IMR-90 (cell line): ENCODE data around the gene UBE2S. TPM values are rescaled to one million over a fixed set of nuclear protein-coding genes. Genes with fewer than 3 reads are reported as not detected.

Experiments
- ATAC-seq: fragments of 200-7000 bp; cut with Tn5 transposase; 2 replicates; pipeline ENCODE4 v1.9.1; 2020; ENCODE audit warnings: low read depth, mild to moderate bottlenecking, moderate library complexity
- BruUV-seq: library from RNA; stranded (reverse); fragments of 400-500 nt; replicated peaks from 2 replicates; lab custom pipeline; 2021; lab: Mats Ljungman, UMichigan
- CTCF ChIA-PET: fragments of 300-600 bp; formaldehyde crosslinking; extraction: SDS; loops from one replicate; lab custom pipeline; 2021; ENCODE audit warnings: antibody characterized with exemption; lab: Yijun Ruan, JAX
- POLR2A ChIA-PET: fragments of 300-600 bp; sonication (Branson Sonifier 250); formaldehyde crosslinking; loops from one replicate; lab custom pipeline; 2022; ENCODE audit warnings: antibody characterized with exemption; ENCODE audit not compliant: unreplicated experiment; lab: Charles Lee
- DNase-seq: peaks from one replicate; pipeline ENCODE4 v3.0.0; 2013
- H2AFZ ChIP-seq: replicated peaks from 2 replicates; pipeline ENCODE3; 2013; ENCODE audit warnings: low read length, mild to moderate bottlenecking; ENCODE audit not compliant: poor library complexity
- H2AK5ac ChIP-seq: 2 replicates; pipeline ENCODE4 v1.6.1; 2013; ENCODE audit warnings: low read depth, low read length, inconsistent platforms
- H2AK9ac ChIP-seq: replicated peaks from 2 replicates; pipeline ENCODE3; 2013; ENCODE audit warnings: mild to moderate bottlenecking, low read depth, low read length, moderate library complexity; ENCODE audit not compliant: poor library complexity
- H2BK120ac ChIP-seq: 2 replicates; pipeline ENCODE4 v1.6.1; 2013; ENCODE audit warnings: low read depth, low read length, inconsistent platforms
- H2BK15ac ChIP-seq: 3 replicates; pipeline ENCODE4 v1.6.1; 2013; ENCODE audit warnings: low read depth, low read length, inconsistent platforms
- H2BK20ac ChIP-seq: 2 replicates; pipeline ENCODE4 v1.6.1; 2013; ENCODE audit warnings: low read depth, mild to moderate bottlenecking, inconsistent platforms, low read length, moderate library complexity
- H2BK5ac ChIP-seq: 2 replicates; pipeline ENCODE4 v1.6.1; 2013; ENCODE audit warnings: mild to moderate bottlenecking, low read depth, low read length, inconsistent platforms; ENCODE audit not compliant: poor library complexity, severe bottlenecking
- H3K14ac ChIP-seq: replicated peaks from 2 replicates; pipeline ENCODE4 v1.6.1; 2013; ENCODE audit warnings: low read depth, low read length, inconsistent platforms
- H3K18ac ChIP-seq: 2 replicates; pipeline ENCODE4 v1.6.1; 2013; ENCODE audit warnings: low read depth, low read length, control low read depth
- H3K23ac ChIP-seq: 2 replicates; pipeline ENCODE4 v1.6.1; 2013; ENCODE audit warnings: low read depth, low read length, inconsistent platforms
- H3K27ac ChIP-seq: 2 replicates; pipeline ENCODE4 v1.5.1; 2013; ENCODE audit warnings: mild to moderate bottlenecking, control low read depth, low read length; ENCODE audit not compliant: insufficient read depth
- H3K27me3 ChIP-seq: 2 replicates; pipeline ENCODE4 v1.6.1; 2013; ENCODE audit warnings: low read length; ENCODE audit not compliant: control insufficient read depth, insufficient read depth
- H3K36me3 ChIP-seq: 2 replicates; pipeline ENCODE4 v1.6.1; 2013; ENCODE audit warnings: low read length, mixed read lengths; ENCODE audit not compliant: control insufficient read depth, insufficient read depth
- H3K4ac ChIP-seq: 2 replicates; pipeline ENCODE4 v1.6.1; 2013; ENCODE audit warnings: low read depth, low read length, inconsistent platforms
- H3K4me1 ChIP-seq: 2 replicates; pipeline ENCODE4 v1.6.1; 2013; ENCODE audit warnings: low read length, mixed read lengths; ENCODE audit not compliant: control insufficient read depth, insufficient read depth
- H3K4me2 ChIP-seq: 2 replicates; pipeline ENCODE4 v1.6.1; 2013; ENCODE audit warnings: low read depth, mild to moderate bottlenecking, control low read depth, low read length, moderate library complexity
- H3K4me3 ChIP-seq: 2 replicates; pipeline ENCODE4 v1.5.1; 2013; ENCODE audit warnings: low read depth, mild to moderate bottlenecking, control low read depth, low read length, moderate library complexity; ENCODE audit not compliant: insufficient read depth
- H3K56ac ChIP-seq: 2 replicates; pipeline ENCODE4 v1.6.1; 2013; ENCODE audit warnings: low read length, inconsistent platforms; ENCODE audit not compliant: insufficient read depth; ENCODE audit errors: extremely low read depth
- H3K79me1 ChIP-seq, 2 experiments: 2 replicates each; pipeline ENCODE4 v1.6.1; 2013; ENCODE audit warnings: low read length in 2 of 2, inconsistent platforms in 1 of 2, low read depth in 1 of 2
- H3K9ac ChIP-seq: 2 replicates; pipeline ENCODE4 v1.6.1; 2013; ENCODE audit warnings: low read depth, low read length, control low read depth
- H3K9me1 ChIP-seq: 2 replicates; pipeline ENCODE4 v1.6.1; 2013; ENCODE audit warnings: low read length, inconsistent platforms; ENCODE audit not compliant: insufficient read depth
- H3K9me3 ChIP-seq: 2 replicates; pipeline ENCODE4 v1.6.1; 2013; ENCODE audit warnings: low read length; ENCODE audit not compliant: control insufficient read depth, insufficient read depth
- H4K20me1 ChIP-seq: 2 replicates; pipeline ENCODE4 v1.6.1; 2013; ENCODE audit warnings: low read length, inconsistent platforms; ENCODE audit not compliant: insufficient read depth
- H4K5ac ChIP-seq: 2 replicates; pipeline ENCODE4 v1.6.1; 2013; ENCODE audit warnings: mild to moderate bottlenecking, low read depth, low read length, control low read depth
- H4K8ac ChIP-seq, 2 experiments: 2 replicates each; pipeline ENCODE4 v1.6.1; 2013; ENCODE audit warnings: low read depth in 2 of 2, low read length in 2 of 2, control low read depth in 1 of 2, inconsistent platforms in 1 of 2
- H4K91ac ChIP-seq: 2 replicates; pipeline ENCODE4 v1.6.1; 2013; ENCODE audit warnings: low read depth, low read length, inconsistent platforms; ENCODE audit not compliant: insufficient read depth
- RCOR1 ChIP-seq: IDR thresholded peaks from 2 replicates; pipeline ENCODE4 v1.6.1; 2012; ENCODE audit warnings: mild to moderate bottlenecking, low read length, improper control_type of control experiment; ENCODE audit not compliant: insufficient replicate concordance
- WGBS, 2 experiments: methylation state at CpG; one replicate each; pipeline versions ENCODE4 v1.1.5 to v1.1.7; 2013; ENCODE audit warnings: missing lambda C conversion rate in 2 of 2; ENCODE audit not compliant: insufficient read length in 1 of 2; ENCODE audit errors: extremely low coverage in 2 of 2; 5-methylcytosine and 5-hydroxymethylcytosine counted together
- dilution Hi-C: fragments of 300-500 bp; cut with HindIII; formaldehyde crosslinking; loops from one replicate; pipeline ENCODE4 v1.14.3; 2018; ENCODE audit warnings: low sequenced_read_pairs; ENCODE audit not compliant: unreplicated experiment
- in situ Hi-C: fragments of 300-500 bp; cut with MboI; formaldehyde crosslinking; loops from 3 replicates; pipeline ENCODE4 v1.14.3; 2019; ENCODE audit warnings: low sequenced_read_pairs, inconsistent platforms, mixed read lengths
- intact Hi-C: fragments of 100-400 bp; cut with micrococcal nuclease; formaldehyde crosslinking; loops from 2 replicates; pipeline ENCODE4 v1.10.0; 2022
- polyA plus RNA-seq, 3 experiments: library from polyadenylated mRNA; depleted of rRNA; stranded (reverse); fragments of >200 nt; gene quantifications; 2 replicates each; pipeline ENCODE4 v1.2.3, GENCODE V29; 2012; ENCODE audit warnings: low replicate concordance in 1 of 3
- total RNA-seq: library from RNA; depleted of rRNA; stranded (reverse); fragments of >200 nt; gene quantifications from 2 replicates; pipeline ENCODE4 v1.2.3, GENCODE V29; 2012
- TF ChIP-seq, protein P1 (sequence below): fragments of 150-350 bp; IDR thresholded peaks from 2 replicates; pipeline ENCODE4 v1.6.1; 2017; ENCODE audit warnings: mild to moderate bottlenecking, antibody characterized with exemption, low read length, low read depth

The UBE2S gene
- total and polyA plus RNA-seq, 2 of the 4 experiments (the other 2 are of a cell fraction) = 69.5 to 104 TPM

DNA sequence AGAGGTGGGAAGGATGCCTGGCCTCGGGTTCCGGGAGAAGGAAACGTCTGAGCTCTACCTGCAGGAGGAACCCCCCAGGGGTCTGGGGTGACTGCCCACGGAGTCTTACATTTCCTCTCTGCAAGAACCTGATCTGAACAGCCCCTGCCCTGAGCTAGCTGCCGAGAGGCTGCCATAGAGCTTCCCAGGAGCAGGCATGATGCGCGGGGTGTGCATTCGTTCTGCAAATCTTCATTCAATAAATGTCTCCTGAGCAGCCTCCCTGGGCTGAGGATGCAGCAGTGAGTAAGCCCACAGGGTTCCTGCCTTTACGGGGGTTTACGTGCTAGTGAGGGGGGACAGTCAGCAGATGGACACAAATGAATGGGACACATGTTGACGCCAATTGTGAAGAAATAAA, 37.1 kb upstream of the UBE2S start:
- Histone ChIP-seq H3K4me3 (no peak overlapping the region), H2BK5ac (no peak overlapping the region), H3K9me1 (no peaks in the 10 kb centered on the region; the same call in 1 of the 2 replicates), H4K8ac (no peak overlapping the region), H2BK120ac (no peak overlapping the region), H3K4ac (no peak overlapping the region), H3K56ac (no peak overlapping the region), H3K4me2 (no peak overlapping the region), H4K20me1 (peaks cover 8% of the 10 kb centered on the region; the same call in 1 of the 2 replicates), H3K23ac (no peak overlapping the region), H4K5ac (no peak overlapping the region), H3K36me3 (no peaks in the 10 kb centered on the region), H3K27ac (no peak overlapping the region), H3K14ac (no peak overlapping the region), H2BK15ac (no peak overlapping the region), H3K9me3 (no peaks in the 10 kb centered on the region), H3K18ac (no peak overlapping the region), H2AK5ac (no peak overlapping the region), H3K79me1 (no peaks in the 10 kb centered on the region), H3K27me3 (peaks cover 67% of the 10 kb centered on the region), H4K91ac (no peak overlapping the region), H2BK20ac (no peak overlapping the region), H2AFZ (no peak overlapping the region), H3K9ac (no peak overlapping the region), H3K4me1 (no peaks in the 10 kb centered on the region), H2AK9ac (peak overlapping the region; percentile 24)
- no peak for ATAC-seq
- dilution Hi-C loops (no loop called here), in situ Hi-C loops (no loop called here), intact Hi-C loops (no loop called here)
- CTCF ChIA-PET = interaction anchor here (0.7 kb wide), 1 partner anchor 323 kb away, joined by 3 read pairs; no protein-coding TSS in a partner anchor
- BruUV-seq = no TSS peak
- no peak for TF ChIP-seq RCOR1
- TF ChIP-seq, protein P1, sequence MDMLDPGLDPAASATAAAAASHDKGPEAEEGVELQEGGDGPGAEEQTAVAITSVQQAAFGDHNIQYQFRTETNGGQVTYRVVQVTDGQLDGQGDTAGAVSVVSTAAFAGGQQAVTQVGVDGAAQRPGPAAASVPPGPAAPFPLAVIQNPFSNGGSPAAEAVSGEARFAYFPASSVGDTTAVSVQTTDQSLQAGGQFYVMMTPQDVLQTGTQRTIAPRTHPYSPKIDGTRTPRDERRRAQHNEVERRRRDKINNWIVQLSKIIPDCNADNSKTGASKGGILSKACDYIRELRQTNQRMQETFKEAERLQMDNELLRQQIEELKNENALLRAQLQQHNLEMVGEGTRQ = no peak
- WGBS, 2 experiments = 23% methylated on average over 6 of the region's 11 CpGs; no CpG with 5 or more reads in 1 of the 2 experiments
- POLR2A ChIA-PET = no interaction called here
- DNase-seq = no peak
